HL-60 (cell line): ENCODE results near the gene ZBTB3.
"Not testable (repeated sequence)": the region's sequence is repeated elsewhere in the genome, so short reads cannot be mapped to it uniquely, and the experiment has no call there.

Experiments
- DNase-seq, 2 experiments: peaks; one replicate each; pipeline ENCODE4 v3.0.0-alpha.2; 2010 to 2020; ENCODE audit warnings: low read depth in 1 of 2, low spot score in 1 of 2
- H3K27ac ChIP-seq: fragments of 250-450 bp; sonication (Bioruptor Pico); replicated peaks from 2 replicates; pipeline ENCODE4 v1.5.1; 2020; ENCODE audit warnings: mild to moderate bottlenecking, moderate library complexity
- H3K27me3 ChIP-seq: fragments of 250-450 bp; sonication (Bioruptor Pico); 2 replicates; pipeline ENCODE4 v1.5.1; 2021; ENCODE audit warnings: mild to moderate bottlenecking, moderate library complexity; ENCODE audit not compliant: insufficient read depth, poor library complexity, severe bottlenecking
- H3K4me3 ChIP-seq: replicated peaks from 2 replicates; pipeline ENCODE4 v1.5.1; 2011; ENCODE audit warnings: mild to moderate bottlenecking, control low read depth, low read length; ENCODE audit not compliant: insufficient read depth
- GABPA ChIP-seq: IDR thresholded peaks from 2 replicates; pipeline ENCODE4 v1.6.1; 2012; ENCODE audit warnings: low read depth
- POLR2AphosphoS5 ChIP-seq: IDR thresholded peaks from 2 replicates; pipeline ENCODE4 v1.6.1; 2012; ENCODE audit warnings: low read depth
- SPI1 ChIP-seq: IDR thresholded peaks from 2 replicates; pipeline ENCODE4 v1.6.1; 2012; ENCODE audit warnings: low read depth, mild to moderate bottlenecking, borderline replicate concordance
- TF ChIP-seq, protein P1 (sequence below): IDR thresholded peaks from one replicate; pipeline ENCODE4 v1.5.1; 2011; ENCODE audit warnings: low read length, control low read depth, inconsistent platforms; ENCODE audit not compliant: insufficient read depth
- TF ChIP-seq, protein P2 (sequence below): IDR thresholded peaks from 2 replicates; pipeline ENCODE4 v1.6.1; 2012; ENCODE audit warnings: low read depth; ENCODE audit not compliant: insufficient replicate concordance

Gene ZBTB3

DNA sequence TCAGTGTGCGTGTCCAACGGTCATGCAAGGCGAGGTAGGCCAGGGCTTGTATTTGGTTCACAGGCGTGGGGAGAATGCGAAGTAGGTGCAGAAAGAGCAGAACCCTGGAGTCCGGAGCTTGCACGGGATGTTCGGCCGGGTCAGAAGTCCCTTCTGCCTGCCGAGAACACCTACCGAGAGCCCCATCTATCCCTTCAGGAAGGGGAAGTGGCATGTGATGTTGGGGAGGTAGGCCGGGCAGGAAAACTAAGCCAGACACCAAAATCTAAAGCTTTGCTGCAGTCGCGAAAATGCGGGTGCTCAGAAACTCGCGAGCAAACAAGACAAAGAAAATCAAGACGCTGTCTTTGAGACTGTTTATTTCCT is 16.8 kb upstream of the ZBTB3 start:
- no peak for DNase-seq
- H3K4me3 ChIP-seq, result peak overlapping the region; percentile 74
- TF ChIP-seq GABPA (no peak), SPI1 (peak; percentile 83), POLR2AphosphoS5 (no peak; the same call in 1 of the 2 replicates)
- TF ChIP-seq, protein P1, sequence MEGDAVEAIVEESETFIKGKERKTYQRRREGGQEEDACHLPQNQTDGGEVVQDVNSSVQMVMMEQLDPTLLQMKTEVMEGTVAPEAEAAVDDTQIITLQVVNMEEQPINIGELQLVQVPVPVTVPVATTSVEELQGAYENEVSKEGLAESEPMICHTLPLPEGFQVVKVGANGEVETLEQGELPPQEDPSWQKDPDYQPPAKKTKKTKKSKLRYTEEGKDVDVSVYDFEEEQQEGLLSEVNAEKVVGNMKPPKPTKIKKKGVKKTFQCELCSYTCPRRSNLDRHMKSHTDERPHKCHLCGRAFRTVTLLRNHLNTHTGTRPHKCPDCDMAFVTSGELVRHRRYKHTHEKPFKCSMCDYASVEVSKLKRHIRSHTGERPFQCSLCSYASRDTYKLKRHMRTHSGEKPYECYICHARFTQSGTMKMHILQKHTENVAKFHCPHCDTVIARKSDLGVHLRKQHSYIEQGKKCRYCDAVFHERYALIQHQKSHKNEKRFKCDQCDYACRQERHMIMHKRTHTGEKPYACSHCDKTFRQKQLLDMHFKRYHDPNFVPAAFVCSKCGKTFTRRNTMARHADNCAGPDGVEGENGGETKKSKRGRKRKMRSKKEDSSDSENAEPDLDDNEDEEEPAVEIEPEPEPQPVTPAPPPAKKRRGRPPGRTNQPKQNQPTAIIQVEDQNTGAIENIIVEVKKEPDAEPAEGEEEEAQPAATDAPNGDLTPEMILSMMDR, result no peak

DNA sequence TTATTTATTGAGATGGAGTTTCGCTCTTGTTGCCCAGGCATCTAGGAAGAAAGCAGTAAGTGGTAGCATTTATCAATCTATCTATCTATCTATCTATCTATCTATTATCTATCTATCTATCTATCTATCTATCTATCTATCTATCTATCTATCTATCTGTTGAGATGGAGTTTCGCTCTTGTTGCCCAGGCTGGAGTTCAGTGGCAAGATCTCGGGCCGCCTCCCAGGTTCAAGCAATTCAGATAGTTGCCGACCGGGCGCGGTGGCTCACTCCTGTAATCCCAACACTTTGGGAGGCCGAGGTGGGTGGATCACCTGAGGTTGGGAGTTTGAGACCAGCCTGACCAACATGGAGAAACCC is 6.9 kb upstream of the ZBTB3 start:
- DNase-seq, H3K27me3 ChIP-seq: not testable (repeated sequence)
- H3K4me3 ChIP-seq, result peak overlapping the region; percentile 0
- H3K27ac ChIP-seq, result peak overlapping the region; percentile 75

More for the DNA sequence above, 16.8 kb upstream of the ZBTB3 start:
- Histone ChIP-seq H3K27ac (peak overlapping the region; percentile 91), H3K27me3 (no peaks in the 10 kb centered on the region)

DNA sequence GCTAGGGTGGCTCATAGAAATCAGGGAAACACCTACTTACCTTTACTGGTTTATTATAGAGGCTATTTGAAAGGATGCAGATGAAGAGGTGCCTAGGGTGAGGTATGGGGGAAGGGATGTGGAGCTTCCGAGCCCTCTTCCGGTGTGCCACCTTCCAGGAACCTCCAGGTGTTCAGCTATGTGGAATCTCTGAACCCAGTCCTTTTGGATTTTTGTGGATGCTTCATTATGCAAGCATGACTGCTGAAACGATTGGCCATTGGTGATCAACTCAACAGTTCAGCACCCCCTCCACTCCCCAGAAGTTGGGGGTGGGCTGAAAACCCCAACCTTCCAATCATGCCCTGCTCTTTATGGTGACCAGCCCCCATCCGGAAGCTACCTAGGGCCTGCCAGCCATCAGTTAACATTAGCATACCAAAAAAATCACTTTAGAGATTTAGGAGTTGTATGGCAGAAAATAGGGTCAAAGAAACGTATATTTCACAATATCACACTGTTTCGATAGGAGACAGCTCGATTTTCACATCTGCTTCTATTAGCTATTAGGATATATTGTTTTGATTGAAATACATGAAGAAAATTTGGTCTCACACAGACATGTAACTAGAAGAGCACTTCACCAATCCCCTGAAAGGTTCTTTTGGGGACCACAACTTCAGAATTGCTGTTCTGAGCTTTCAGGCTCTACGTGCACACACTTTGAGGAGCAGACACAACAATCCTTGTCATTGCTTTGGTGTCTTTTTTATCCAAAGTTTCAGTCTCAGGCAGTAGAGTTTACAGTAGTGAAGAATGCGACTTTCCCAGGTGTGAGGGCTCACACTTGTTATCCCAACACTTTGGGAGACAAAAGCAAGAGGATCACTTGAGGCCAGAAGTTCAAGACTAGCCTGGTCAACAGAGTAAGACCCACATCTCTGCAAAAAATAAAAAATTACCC is 4.2 kb upstream of the ZBTB3 start:
- Histone ChIP-seq H3K27me3 (no peaks in the 10 kb centered on the region), H3K4me3 (no peak overlapping the region), H3K27ac (no peak overlapping the region)
- TF ChIP-seq, protein P1, result no peak
- TF ChIP-seq GABPA (no peak), SPI1 (no peak), POLR2AphosphoS5 (no peak)
- TF ChIP-seq, protein P2, sequence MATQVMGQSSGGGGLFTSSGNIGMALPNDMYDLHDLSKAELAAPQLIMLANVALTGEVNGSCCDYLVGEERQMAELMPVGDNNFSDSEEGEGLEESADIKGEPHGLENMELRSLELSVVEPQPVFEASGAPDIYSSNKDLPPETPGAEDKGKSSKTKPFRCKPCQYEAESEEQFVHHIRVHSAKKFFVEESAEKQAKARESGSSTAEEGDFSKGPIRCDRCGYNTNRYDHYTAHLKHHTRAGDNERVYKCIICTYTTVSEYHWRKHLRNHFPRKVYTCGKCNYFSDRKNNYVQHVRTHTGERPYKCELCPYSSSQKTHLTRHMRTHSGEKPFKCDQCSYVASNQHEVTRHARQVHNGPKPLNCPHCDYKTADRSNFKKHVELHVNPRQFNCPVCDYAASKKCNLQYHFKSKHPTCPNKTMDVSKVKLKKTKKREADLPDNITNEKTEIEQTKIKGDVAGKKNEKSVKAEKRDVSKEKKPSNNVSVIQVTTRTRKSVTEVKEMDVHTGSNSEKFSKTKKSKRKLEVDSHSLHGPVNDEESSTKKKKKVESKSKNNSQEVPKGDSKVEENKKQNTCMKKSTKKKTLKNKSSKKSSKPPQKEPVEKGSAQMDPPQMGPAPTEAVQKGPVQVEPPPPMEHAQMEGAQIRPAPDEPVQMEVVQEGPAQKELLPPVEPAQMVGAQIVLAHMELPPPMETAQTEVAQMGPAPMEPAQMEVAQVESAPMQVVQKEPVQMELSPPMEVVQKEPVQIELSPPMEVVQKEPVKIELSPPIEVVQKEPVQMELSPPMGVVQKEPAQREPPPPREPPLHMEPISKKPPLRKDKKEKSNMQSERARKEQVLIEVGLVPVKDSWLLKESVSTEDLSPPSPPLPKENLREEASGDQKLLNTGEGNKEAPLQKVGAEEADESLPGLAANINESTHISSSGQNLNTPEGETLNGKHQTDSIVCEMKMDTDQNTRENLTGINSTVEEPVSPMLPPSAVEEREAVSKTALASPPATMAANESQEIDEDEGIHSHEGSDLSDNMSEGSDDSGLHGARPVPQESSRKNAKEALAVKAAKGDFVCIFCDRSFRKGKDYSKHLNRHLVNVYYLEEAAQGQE, result no peak
- DNase-seq, result no peak

DNA sequence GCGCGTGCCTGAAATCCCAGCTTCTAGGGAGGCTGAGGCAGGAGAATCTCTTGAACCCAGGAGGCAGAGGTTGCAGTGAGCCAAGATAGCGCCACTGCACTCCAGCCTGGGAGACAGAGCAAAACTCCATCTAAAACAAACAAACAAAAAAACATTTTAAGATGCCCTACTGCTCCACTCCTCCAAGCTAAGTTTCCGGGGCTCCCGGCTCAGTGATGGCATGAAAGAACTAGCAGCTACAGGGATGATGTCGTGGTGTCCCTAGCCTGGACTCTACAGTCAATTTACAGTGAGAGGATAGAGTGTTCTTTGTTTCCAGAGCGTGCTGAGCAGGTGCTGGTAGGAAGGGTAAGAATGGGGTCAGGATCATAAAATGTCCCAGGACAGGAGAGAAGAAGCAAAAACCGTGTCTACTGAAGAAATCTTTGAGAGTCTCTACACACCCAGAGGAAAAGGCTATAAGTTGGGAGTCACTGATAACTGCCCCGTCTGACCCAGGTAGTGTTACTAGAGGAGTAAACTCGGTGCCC is 1.2 kb upstream of the ZBTB3 start:
- DNase-seq, result no peak
- Histone ChIP-seq H3K27me3 (no peaks in the 10 kb centered on the region), H3K27ac (no peak overlapping the region), H3K4me3 (no peak overlapping the region)
- TF ChIP-seq GABPA, result no peak
- TF ChIP-seq SPI1, result no peak
- TF ChIP-seq POLR2AphosphoS5, result no peak
- TF ChIP-seq, protein P2, result no peak
- TF ChIP-seq, protein P1, result no peak
